ENCODE data around the gene C5orf46. TPM values are rescaled to one million over a fixed set of nuclear protein-coding genes. Genes with fewer than 3 reads are reported as not detected.

Gene C5orf46
- total RNA-seq, 1 experiment from 2014 or later, result not detected

DNA sequence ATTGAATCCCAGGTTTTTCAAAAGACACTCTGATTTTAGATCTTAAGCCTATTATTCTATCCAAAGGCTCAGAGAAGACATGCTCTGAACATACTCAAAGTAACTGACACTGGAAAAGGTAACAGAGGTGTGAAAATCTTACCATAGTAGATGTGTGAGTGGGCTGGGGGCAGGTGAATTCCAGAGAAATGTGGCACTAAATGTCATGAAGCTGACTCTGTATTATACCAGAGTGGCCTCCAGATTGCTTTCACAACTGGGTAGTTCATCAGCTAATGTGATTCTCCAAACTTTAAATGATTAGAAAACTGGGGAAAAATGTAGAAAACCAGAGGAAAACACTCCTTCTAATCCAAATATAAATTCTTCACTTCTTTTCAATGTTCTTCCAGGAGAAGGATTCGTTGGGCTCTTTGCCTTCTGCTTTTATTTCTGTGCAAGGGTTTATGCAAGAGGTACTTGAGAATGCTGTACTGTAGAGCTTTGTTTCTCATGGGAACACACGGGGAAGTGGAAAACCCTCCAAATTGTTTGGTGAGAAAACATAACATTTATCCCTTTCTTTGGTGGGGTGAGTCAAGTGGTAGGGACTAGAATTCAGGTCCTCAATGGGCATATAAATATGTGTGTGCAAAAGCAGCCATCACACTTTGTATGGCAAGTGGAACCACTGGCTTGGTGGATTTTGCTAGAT, 28.1 kb downstream of the C5orf46 start, which contains the start of gene SCGB3A2:
Gene SCGB3A2, plus strand, starts transcription at position 646 of the 694 bp plus-strand sequence. CDS start 93 bp downstream, outside the sequence.
- no peak for DNase-seq (ENCODE audit: low spot score)
- Histone ChIP-seq H3K4me3 (ENCODE audit: low read depth, low read length, poor library complexity, severe bottlenecking) (no peak within 1 kb of the TSS), H3K4me1 (ENCODE audit: insufficient read depth, low read length, poor library complexity, severe bottlenecking) (no peaks in the 10 kb centered on the region), H3K27ac (ENCODE audit: low read depth, low read length, poor library complexity, severe bottlenecking) (no peak within 1 kb of the TSS), H3K9me3 (ENCODE audit: low read depth, low read length, poor library complexity, severe bottlenecking) (no peaks in the 10 kb centered on the region), H3K27me3 (replicated peaks; ENCODE audit: insufficient read depth, low read depth, low read length, poor library complexity) (peaks cover 20% of the 10 kb centered on the region), H3K36me3 (ENCODE audit: insufficient read depth, low read length, poor library complexity, severe bottlenecking) (no peaks in the 10 kb centered on the region)
- TF ChIP-seq, protein P1, sequence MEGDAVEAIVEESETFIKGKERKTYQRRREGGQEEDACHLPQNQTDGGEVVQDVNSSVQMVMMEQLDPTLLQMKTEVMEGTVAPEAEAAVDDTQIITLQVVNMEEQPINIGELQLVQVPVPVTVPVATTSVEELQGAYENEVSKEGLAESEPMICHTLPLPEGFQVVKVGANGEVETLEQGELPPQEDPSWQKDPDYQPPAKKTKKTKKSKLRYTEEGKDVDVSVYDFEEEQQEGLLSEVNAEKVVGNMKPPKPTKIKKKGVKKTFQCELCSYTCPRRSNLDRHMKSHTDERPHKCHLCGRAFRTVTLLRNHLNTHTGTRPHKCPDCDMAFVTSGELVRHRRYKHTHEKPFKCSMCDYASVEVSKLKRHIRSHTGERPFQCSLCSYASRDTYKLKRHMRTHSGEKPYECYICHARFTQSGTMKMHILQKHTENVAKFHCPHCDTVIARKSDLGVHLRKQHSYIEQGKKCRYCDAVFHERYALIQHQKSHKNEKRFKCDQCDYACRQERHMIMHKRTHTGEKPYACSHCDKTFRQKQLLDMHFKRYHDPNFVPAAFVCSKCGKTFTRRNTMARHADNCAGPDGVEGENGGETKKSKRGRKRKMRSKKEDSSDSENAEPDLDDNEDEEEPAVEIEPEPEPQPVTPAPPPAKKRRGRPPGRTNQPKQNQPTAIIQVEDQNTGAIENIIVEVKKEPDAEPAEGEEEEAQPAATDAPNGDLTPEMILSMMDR (conservative IDR thresholded peaks at IDR 0.05; ENCODE audit: low read depth, low read length), result no peak
- TF ChIP-seq EZH2 (IDR thresholded peaks at IDR 0.05; ENCODE audit: borderline replicate concordance, low read depth, low read length, poor library complexity, severe bottlenecking), result no peak
- BruUV-seq (replicated peaks), result no TSS peak
- intact Hi-C loops (cut with micrococcal nuclease; ENCODE audit: unreplicated experiment), result no loop called here
- ChIA-PET CTCF (interaction anchor here (1.5 kb wide), 1 partner anchor 9 kb away, joined by 3 read pairs; no protein-coding TSS in a partner anchor), POLR2A (ENCODE audit: low non-redundant PET) (no interaction called here)

DNA sequence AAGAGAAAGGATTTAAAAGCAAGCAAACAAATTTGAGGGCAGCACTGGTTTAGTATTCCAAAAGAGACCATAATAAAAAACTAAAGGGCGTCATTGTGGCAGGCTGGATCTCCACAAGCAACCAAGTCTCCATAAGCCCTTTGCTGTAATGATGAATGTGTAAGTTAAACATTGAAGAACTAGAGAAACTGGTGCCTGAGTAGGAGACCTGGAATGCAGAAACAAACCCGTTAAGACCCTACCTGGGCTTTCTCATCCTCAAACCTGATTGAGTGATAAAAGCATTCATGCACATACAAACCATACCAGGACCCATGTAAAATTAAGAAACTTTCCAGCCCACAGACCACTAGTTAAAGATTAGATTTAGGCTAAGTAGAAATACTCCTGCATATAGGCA, 29.7 kb downstream of the C5orf46 start:
- intact Hi-C loops (cut with micrococcal nuclease; ENCODE audit: unreplicated experiment), result no loop called here
- TF ChIP-seq, protein P1 (conservative IDR thresholded peaks at IDR 0.05; ENCODE audit: low read depth, low read length), result no peak
- no peak for TF ChIP-seq EZH2 (IDR thresholded peaks at IDR 0.05; ENCODE audit: borderline replicate concordance, low read depth, low read length, poor library complexity, severe bottlenecking)
- no peaks in the 10 kb centered on the region for H3K4me1 ChIP-seq (ENCODE audit: insufficient read depth, low read length, poor library complexity, severe bottlenecking)
- CTCF ChIA-PET, result no interaction called here
- POLR2A ChIA-PET (ENCODE audit: low non-redundant PET), result no interaction called here
- peaks cover 20% of the 10 kb centered on the region for H3K27me3 ChIP-seq (replicated peaks; ENCODE audit: insufficient read depth, low read depth, low read length, poor library complexity)
- no peaks in the 10 kb centered on the region for H3K36me3 ChIP-seq (ENCODE audit: insufficient read depth, low read length, poor library complexity, severe bottlenecking)
- H3K27ac ChIP-seq (ENCODE audit: low read depth, low read length, poor library complexity, severe bottlenecking), result no peak overlapping the region
- H3K4me3 ChIP-seq (ENCODE audit: low read depth, low read length, poor library complexity, severe bottlenecking), result no peak overlapping the region
- BruUV-seq (replicated peaks), result no TSS peak
- no peaks in the 10 kb centered on the region for H3K9me3 ChIP-seq (ENCODE audit: low read depth, low read length, poor library complexity, severe bottlenecking)
- DNase-seq (ENCODE audit: low spot score), result no peak

DNA sequence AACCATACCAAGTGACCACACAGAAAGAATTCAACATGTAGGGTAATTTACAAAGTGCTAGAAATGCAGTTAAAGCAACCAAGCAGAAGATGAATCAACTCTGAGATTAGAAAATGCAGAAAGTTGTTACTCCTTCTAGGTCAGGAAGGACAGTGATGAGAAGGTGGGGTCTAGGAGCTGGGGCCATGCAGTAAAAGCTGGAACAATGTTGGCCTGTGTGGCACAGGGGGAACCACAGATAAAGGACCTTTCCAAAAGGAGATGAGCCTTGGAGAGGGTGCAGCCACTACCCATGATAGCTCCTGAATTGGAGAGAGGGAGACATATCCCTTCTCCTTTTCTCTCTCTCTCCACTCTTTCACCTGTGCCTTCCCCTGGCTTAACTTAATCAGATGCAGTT, 30.2 kb downstream of the C5orf46 start:
- POLR2A ChIA-PET (ENCODE audit: low non-redundant PET), result no interaction called here
- no peak overlapping the region for H3K4me3 ChIP-seq (ENCODE audit: low read depth, low read length, poor library complexity, severe bottlenecking)
- CTCF ChIA-PET, result no interaction called here

More for the DNA sequence above, 30.2 kb downstream of the C5orf46 start:
- Histone ChIP-seq H3K9me3 (ENCODE audit: low read depth, low read length, poor library complexity, severe bottlenecking) (no peaks in the 10 kb centered on the region), H3K27ac (ENCODE audit: low read depth, low read length, poor library complexity, severe bottlenecking) (no peak overlapping the region), H3K27me3 (replicated peaks; ENCODE audit: insufficient read depth, low read depth, low read length, poor library complexity) (peaks cover 20% of the 10 kb centered on the region), H3K4me1 (ENCODE audit: insufficient read depth, low read length, poor library complexity, severe bottlenecking) (no peaks in the 10 kb centered on the region), H3K36me3 (ENCODE audit: insufficient read depth, low read length, poor library complexity, severe bottlenecking) (no peaks in the 10 kb centered on the region)
- intact Hi-C loops (cut with micrococcal nuclease; ENCODE audit: unreplicated experiment), result no loop called here
- no peak for TF ChIP-seq EZH2 (IDR thresholded peaks at IDR 0.05; ENCODE audit: borderline replicate concordance, low read depth, low read length, poor library complexity, severe bottlenecking)
- TF ChIP-seq, protein P1 (conservative IDR thresholded peaks at IDR 0.05; ENCODE audit: low read depth, low read length), result no peak
- no peak for DNase-seq (ENCODE audit: low spot score)
- no TSS peak for BruUV-seq (replicated peaks)
